ENCODE measurements around the gene SPRR2A. TPM values are rescaled to one million over a fixed set of nuclear protein-coding genes. Genes with fewer than 3 reads are reported as not detected.

SPRR2A gene
- not detected in 5 replicates for total RNA-seq (2022; extraction: Qiagen RNA extraction; ENCODE audit: low read depth)

GRCh38 chr1:153057375-153057774 is at the start of gene SPRR2A:
Gene SPRR2A, minus strand, starts transcription at chr1:153057512. Its CDS starts 777 bp downstream, at chr1:153056735.

GRCh38 chr1:153094426-153094825 is 37.1 kb upstream of the SPRR2A start, which contains the start of gene SPRR2E:
Gene SPRR2E, minus strand, starts transcription at chr1:153094526. Its CDS starts 775 bp downstream, at chr1:153093751.

GRCh38 chr1:153071511-153071910 is 14.2 kb upstream of the SPRR2A start, which contains the start of gene SPRR2B:
Gene SPRR2B, minus strand, starts transcription at chr1:153071611. Its CDS starts 772 bp downstream, at chr1:153070839.

GRCh38 chr1:153040950-153041631 is 16.2 kb downstream of the SPRR2A start, which contains the start of gene SPRR2D:
Gene SPRR2D, minus strand, starts transcription at chr1:153041120. Its CDS starts 774 bp downstream, at chr1:153040346.

DNA sequence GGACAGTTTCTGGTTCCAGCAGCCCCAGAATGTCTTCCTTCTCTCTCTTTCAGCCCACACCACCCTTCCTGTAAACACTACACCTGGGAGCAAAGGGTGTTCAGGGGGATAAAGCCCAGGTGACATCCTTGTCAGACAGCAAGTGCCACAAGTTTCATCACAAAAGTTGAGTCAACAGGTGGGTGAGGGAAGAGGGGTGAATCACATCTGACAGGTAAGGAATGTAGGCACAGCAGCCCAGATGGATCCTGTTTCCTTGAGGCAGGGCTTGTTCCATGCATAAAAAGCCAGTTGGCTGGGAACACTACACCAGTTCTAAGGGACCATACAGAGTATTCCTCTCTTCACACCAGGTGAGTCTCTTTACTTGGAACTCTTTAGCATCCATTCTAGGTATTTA is 26.4 kb downstream of the SPRR2A start, which contains the start of gene SPRR1B:
TSS of gene SPRR1B (plus strand) at position 309 of the 400 bp plus-strand sequence. CDS start 1,143 bp downstream, outside the sequence.

Other genes with a start within 250 kb of the SPRR2A start
- not detected in 5 replicates for gene LCE1B, start 245.5 kb downstream of the SPRR2A start, total RNA-seq (2022; extraction: Qiagen RNA extraction; ENCODE audit: low read depth)
- gene LCE1A, start 230.0 kb downstream of the SPRR2A start, total RNA-seq (2022; extraction: Qiagen RNA extraction; ENCODE audit: low read depth), result not detected in 5 replicates
- not detected in 5 replicates for gene LCE6A, start 214.7 kb downstream of the SPRR2A start, total RNA-seq (2022; extraction: Qiagen RNA extraction; ENCODE audit: low read depth)
- not detected in 5 replicates for gene LCE7A, start 197.5 kb downstream of the SPRR2A start, total RNA-seq (2022; extraction: Qiagen RNA extraction; ENCODE audit: low read depth)
- gene SMCP, start 179.2 kb downstream of the SPRR2A start, total RNA-seq (2022; extraction: Qiagen RNA extraction; ENCODE audit: low read depth), result not detected in 5 replicates
- gene IVL, start 149.0 kb downstream of the SPRR2A start, total RNA-seq (2022; extraction: Qiagen RNA extraction; ENCODE audit: low read depth), result 0.03 TPM in 1 of 5 replicates, not detected in the others
- gene SPRR5, start 110.3 kb downstream of the SPRR2A start, total RNA-seq (2022; extraction: Qiagen RNA extraction; ENCODE audit: low read depth), result not detected in 5 replicates
- gene SPRR4, start 86.9 kb downstream of the SPRR2A start, total RNA-seq (2022; extraction: Qiagen RNA extraction; ENCODE audit: low read depth), result not detected in 5 replicates
- not detected in 5 replicates for gene SPRR1A, start 73.4 kb downstream of the SPRR2A start, total RNA-seq (2022; extraction: Qiagen RNA extraction; ENCODE audit: low read depth)
- 0.22 TPM in 1 of 5 replicates, not detected in the others for gene SPRR3, start 55.8 kb downstream of the SPRR2A start, total RNA-seq (2022; extraction: Qiagen RNA extraction; ENCODE audit: low read depth)
- gene SPRR1B, start 26.3 kb downstream of the SPRR2A start, total RNA-seq (2022; extraction: Qiagen RNA extraction; ENCODE audit: low read depth), result not detected in 5 replicates
- not detected in 5 replicates for gene SPRR2D, start 16.4 kb downstream of the SPRR2A start, total RNA-seq (2022; extraction: Qiagen RNA extraction; ENCODE audit: low read depth)
- not detected in 5 replicates for gene SPRR2B, start 14.1 kb upstream of the SPRR2A start, total RNA-seq (2022; extraction: Qiagen RNA extraction; ENCODE audit: low read depth)
- not detected in 5 replicates for gene SPRR2E, start 37.0 kb upstream of the SPRR2A start, total RNA-seq (2022; extraction: Qiagen RNA extraction; ENCODE audit: low read depth)
- gene SPRR2F, start 56.0 kb upstream of the SPRR2A start, total RNA-seq (2022; extraction: Qiagen RNA extraction; ENCODE audit: low read depth), result not detected in 5 replicates
- not detected in 5 replicates for gene SPRR2G, start 93.4 kb upstream of the SPRR2A start, total RNA-seq (2022; extraction: Qiagen RNA extraction; ENCODE audit: low read depth)
- gene LELP1, start 145.9 kb upstream of the SPRR2A start, total RNA-seq (2022; extraction: Qiagen RNA extraction; ENCODE audit: low read depth), result not detected in 5 replicates
- gene PRR9, start 160.1 kb upstream of the SPRR2A start, total RNA-seq (2022; extraction: Qiagen RNA extraction; ENCODE audit: low read depth), result not detected in 5 replicates
- not detected in 5 replicates for gene LORICRIN, start 202.2 kb upstream of the SPRR2A start, total RNA-seq (2022; extraction: Qiagen RNA extraction; ENCODE audit: low read depth)

Data from A549 treated with CpdA at 1 μM for 4 hours (cell line).